ENCODE measurements around the gene PRKCD.

PRKCD gene

GRCh38 chr3:53217175-53217574 lies 56.2 kb downstream of the PRKCD start:
- DNase-seq (ENCODE audit: low read depth): no peak

- no peak for DNase-seq (ENCODE audit: low read depth)
These were observed 57.1 kb downstream of the PRKCD start for GRCh38 chr3:53218131-53218530.

- peak; percentile 60 for DNase-seq (ENCODE audit: low read depth)
These were observed 59.0 kb downstream of the PRKCD start for GRCh38 chr3:53219895-53220483.

GRCh38 chr3:53221345-53221744 lies 60.3 kb downstream of the PRKCD start:
- DNase-seq (ENCODE audit: low read depth): no peak

- DNase-seq (ENCODE audit: low read depth): no peak
These were observed 60.8 kb downstream of the PRKCD start for GRCh38 chr3:53221827-53222182.

- no peak for DNase-seq (ENCODE audit: low read depth)
These were observed 61.3 kb downstream of the PRKCD start for GRCh38 chr3:53222183-53222901.

GRCh38 chr3:53223025-53223424 lies 62.0 kb downstream of the PRKCD start:
- DNase-seq (ENCODE audit: low read depth): no peak

GRCh38 chr3:53223541-53223966 lies 62.5 kb downstream of the PRKCD start:
- no peak for DNase-seq (ENCODE audit: low read depth)

- no peak for DNase-seq (ENCODE audit: low read depth)
These were observed 63.0 kb downstream of the PRKCD start for GRCh38 chr3:53224026-53224425.

GRCh38 chr3:53224536-53224935 lies 63.5 kb downstream of the PRKCD start:
- no peak for DNase-seq (ENCODE audit: low read depth)

GRCh38 chr3:53225181-53225580 lies 64.2 kb downstream of the PRKCD start:
- no peak for DNase-seq (ENCODE audit: low read depth)

GRCh38 chr3:53225651-53226050 lies 64.6 kb downstream of the PRKCD start:
- DNase-seq (ENCODE audit: low read depth): no peak

- DNase-seq (ENCODE audit: low read depth): no peak
These were observed 65.3 kb downstream of the PRKCD start for GRCh38 chr3:53226142-53226840.

GRCh38 chr3:53226841-53227407 lies 65.9 kb downstream of the PRKCD start:
- DNase-seq (ENCODE audit: low read depth): no peak

- DNase-seq (ENCODE audit: low read depth): no peak
These were observed 67.2 kb downstream of the PRKCD start for GRCh38 chr3:53227993-53228885.

- no peak for DNase-seq (ENCODE audit: low read depth)
These were observed 68.2 kb downstream of the PRKCD start for GRCh38 chr3:53229171-53229570.

- no peak for DNase-seq (ENCODE audit: low read depth)
These were observed 68.6 kb downstream of the PRKCD start for GRCh38 chr3:53229606-53230005.

GRCh38 chr3:53230041-53230621 lies 69.1 kb downstream of the PRKCD start:
- no peak for DNase-seq (ENCODE audit: low read depth)

GRCh38 chr3:53230789-53231188 lies 69.8 kb downstream of the PRKCD start:
- DNase-seq (ENCODE audit: low read depth): no peak

GRCh38 chr3:53231532-53232511 lies 70.8 kb downstream of the PRKCD start:
- DNase-seq (ENCODE audit: low read depth): no peak

Data from amniotic epithelial cell (primary cell).